HG03025 (cell line): Measurements from ENCODE around the gene ADAMTS2.
"Not testable (repeated sequence)": the region's sequence is repeated elsewhere in the genome, so short reads cannot be mapped to it uniquely, and the experiment has no call there.

Source experiments
- ATAC-seq: cut with Tn5 transposase; IDR thresholded peaks from one replicate; pipeline ENCODE4 v1.9.1; 2021; ENCODE audit warnings: mild to moderate bottlenecking, moderate library complexity; ENCODE audit not compliant: unreplicated experiment, low FRiP score

The ADAMTS2 gene

DNA sequence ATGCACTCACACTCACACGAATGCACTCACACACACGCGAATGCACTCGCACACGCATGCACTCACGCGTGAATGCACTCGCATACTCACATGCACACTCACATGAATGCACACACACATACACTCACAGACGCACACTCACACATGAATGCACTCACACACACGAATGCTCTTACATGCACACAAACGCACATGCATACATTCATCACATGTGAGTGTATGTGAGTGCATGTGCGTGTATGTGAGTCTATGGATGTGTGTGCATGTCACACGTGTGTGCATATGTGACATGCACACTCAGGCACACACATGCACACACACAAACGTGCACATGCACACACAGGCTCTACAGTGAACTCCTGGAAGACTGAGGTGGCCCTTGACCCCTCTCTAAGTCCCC, 121.7 kb downstream of the ADAMTS2 start:
- ATAC-seq: no peak

DNA sequence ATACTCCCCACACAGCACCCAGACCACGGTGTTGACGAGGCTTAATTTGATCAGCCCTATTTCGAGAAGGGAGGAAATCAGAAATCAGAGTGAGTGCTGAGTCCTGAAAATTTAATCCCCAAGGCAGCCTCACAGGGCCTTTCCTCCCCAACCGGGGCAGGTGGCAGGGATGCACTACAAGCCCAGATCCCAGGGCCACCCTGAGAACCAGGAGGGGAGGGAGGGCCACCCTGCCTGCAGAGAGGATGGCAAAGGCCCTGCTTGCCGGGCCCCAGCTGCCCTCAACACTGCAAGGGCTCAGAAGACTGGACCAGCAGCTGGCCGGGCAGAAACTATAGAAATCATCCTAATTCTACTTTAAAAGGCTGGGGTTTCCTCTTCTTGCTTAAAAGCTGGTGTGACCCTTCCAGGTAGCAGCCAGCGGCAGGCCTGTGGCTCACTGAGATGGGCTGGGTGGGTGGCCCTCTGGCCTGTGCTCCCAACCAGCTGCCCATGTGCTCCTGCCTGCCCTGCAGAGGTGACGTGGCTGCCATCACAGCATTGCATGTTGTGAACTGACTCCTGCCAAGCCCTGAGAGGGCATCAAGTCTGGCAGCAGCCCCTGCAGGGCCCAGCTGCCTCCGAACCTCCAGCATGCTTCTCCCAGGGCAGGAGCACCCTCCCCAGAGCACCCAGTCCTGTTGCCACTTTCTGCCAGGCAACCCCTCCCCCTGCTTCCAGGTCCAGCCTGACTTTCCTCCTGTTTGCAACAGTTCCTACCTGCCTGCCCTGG, 122.8 kb downstream of the ADAMTS2 start:
- ATAC-seq: no peak

DNA sequence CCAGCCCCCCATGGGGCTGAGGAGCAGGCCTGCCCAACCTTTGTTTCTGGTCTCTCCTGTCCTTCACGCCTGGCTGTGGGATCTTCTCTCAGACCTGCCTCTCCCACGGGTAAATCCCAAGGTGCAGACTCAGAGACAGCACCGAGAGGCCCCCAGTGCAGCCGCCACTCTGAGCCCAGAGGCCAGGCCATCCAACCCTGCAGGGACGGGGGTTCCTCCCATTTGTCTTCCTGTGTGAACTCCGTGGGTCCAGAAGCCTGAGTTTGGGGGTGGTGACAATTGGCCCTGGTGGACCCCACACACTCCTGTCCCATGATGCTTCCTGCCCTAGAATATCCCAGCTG, 123.4 kb downstream of the ADAMTS2 start:
- no peak for ATAC-seq

DNA sequence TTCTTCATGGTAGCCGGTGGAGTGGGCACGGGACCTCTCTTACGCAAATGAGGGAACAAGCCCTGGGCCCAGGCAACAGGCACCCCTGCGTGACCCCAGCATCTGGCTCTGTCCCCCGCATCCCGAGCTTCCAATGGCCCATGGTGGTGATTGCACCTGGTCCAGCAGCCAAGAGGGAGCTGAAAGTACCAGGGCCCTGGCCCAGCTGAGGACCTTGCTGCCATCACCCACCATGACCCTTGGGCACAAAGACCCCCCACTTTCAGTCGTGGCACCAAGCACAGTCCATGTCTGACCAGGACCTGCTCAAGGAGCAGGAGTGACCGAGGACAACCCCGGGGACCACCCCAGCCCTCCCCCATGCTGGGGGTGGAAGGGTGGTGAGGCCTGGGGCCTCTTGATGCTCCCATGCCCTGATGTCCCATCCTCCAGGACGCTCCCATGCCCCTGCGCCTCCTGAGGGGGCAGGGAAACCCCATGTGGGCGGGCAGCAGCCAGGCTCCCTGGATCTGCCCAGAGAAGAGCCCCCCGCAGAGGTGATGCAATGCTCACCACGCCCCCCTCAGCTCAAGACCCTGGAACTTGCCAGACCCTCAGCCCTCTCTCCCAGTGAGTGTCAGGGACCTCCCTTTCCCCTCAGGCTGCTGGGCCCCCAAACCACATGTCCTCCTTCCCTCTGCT, 123.9 kb downstream of the ADAMTS2 start:
- ATAC-seq: no peak

DNA sequence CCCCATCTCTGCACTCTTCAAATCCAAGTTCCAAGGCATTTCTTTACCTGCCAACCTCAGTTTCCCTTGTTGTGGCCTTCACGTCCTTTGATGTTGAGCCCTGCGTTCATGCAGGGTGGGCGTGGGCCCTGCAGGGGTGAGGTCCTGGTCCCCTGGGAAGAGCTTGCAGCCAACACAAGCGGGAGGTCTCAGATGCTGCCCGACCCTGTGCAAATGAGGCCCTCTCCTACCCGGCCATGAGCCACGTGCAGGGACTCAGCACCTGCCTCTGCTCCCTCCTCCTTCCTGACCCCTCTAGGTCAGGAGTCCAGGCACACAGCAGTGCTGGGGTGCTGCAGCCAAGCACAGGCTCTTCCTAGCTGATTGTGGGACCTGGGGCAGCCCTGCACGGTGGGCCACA, 124.5 kb downstream of the ADAMTS2 start:
- no peak for ATAC-seq

DNA sequence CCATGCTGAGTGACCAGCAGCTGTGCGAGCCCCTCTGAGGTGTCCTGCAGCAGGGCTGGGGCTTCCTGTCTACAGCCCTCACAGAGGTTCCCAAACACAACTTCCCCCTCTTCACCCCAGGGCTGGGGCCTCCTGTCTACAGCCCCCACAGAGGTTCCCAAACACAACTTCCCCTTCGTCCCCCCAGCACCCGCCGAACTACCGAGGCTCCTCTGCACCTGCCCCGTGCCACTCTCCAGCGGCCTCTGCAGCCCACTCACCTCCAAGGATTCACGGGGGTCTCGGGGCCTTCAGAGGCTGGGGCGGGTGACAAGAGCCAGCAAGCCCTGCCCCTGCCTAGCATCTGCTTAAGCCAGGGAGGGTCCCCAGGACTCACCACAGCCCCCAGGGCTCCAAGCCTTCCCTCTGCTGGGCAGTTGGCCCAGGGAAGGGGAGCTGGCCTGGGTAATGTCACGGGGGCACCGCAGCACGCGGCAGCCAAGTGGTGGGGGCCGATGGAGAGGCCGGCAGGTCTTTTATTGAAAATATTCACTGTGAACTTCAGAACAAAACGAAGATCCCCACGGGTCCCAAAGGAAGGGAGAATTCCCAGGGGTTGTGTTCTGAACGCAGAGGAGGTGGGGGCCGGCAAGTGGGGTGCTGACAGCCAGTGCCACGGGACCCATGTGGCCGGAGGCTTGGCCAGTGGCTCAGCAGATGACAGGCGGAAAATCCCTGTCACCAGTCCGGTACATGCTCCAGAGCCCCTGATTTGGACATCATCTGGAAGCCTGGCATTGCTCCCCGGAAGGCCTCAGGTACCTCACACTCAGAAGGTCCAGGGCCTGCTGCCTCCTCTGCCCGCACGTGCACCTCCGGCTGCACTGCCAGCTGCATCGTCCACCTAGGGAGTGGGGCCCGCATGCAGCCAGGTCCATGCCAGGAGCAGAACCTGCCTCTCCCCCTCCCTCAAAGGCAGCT, 125.3 kb downstream of the ADAMTS2 start:
- no peak for ATAC-seq

DNA sequence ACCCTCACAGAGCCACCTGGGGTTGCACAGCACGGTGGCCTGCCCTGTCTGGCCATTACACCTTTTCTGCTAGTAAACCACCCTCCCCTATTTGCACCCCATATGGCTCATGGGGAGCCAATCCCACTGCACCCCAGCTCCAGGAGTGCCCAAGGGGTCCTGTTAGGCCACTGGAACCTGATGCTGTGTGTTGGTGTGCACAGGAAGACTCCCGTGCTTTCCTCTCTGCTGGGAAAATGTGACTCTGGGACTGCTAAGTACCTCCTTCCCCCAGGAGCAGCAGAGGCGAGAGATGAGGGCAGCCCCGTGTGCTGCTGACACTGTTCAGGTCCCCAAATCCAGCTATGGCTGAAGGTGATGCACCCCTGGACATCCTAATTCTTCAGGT, 126.3 kb downstream of the ADAMTS2 start:
- ATAC-seq: no peak

DNA sequence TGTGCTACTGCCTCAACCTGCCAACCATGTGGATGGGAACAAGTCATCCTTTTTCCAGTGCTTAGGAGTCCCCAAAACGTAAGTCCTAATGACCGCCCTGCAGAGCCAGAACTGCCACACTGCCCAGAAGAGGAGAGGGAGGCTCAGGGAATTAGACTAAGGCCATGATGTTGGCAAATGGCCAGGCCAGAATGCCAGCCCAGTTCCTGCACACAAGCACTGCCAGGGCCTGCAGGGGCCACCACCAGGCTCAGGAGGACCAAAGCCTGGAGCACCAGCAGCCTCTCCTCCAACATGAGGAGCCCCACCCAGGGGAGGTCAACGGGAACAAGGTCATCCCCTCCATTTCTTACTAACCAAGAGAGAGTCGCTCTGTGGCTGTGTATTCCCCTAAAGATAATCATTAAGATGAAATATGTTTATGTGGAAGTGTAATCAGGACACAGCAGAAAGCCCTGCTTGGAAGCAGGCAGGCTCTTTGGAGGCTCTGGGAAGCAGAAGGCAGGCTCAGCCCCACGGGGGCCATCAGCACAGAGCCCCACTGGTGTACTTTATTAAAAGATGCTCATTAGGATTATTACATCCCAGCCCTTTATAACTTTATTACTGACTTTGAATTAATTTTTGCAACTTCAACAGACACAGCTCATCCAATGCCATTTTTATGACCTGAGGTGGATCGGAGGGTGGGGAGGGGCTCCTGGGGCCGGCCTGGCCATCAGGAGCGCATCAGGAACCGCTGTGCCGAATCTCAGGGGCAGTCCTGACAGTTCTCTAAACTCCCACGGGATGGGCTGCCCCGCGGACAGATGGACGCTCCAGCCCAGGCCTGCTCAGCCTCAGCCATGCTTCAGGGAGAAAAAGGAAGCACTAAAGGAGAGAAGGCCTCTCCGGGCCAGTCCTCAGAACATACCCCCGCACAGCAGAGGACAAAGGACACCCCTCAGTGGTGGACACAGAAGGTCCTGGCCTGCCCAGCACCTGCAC, 127.0 kb downstream of the ADAMTS2 start:
- ATAC-seq: no peak

DNA sequence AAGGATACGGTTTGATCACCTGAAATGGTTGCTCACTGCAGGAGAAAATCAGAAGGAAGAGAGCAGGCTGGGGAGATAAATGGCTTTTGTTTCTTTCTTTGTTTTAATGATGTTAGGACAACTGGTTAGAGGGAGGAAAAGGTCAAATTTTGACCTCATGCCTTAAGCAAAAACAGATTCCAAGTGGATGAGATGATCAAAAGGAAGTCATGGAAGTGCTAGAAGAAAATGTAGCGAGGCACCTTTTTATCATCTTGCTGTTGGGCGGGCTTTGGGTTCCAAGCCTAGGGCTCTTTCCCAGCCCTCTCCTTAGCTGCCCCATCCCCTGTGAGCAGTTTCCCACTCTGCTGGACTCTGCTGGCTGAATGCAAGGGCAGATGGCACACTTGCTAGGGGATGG, 127.9 kb downstream of the ADAMTS2 start:
- ATAC-seq: no peak

DNA sequence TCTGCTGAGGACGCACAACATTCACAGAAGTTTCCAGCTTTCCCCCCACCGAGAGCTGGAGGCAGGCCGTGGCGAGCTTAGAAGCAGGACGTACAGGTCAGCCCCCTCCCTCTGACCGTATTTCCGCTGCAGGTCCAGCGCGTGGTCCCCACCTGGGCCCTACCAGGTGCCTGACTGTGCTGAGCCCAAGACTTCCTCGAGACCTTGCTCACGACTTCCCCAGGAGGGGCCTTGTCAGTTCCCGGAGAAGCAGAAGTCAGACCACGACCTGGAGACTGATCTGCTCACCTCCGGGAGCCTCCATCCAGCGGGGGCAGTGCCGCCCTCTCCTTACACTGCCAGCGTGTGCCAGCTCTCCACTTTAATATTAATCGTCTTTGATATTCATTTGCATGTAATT, 128.9 kb downstream of the ADAMTS2 start:
- not testable (repeated sequence) for ATAC-seq

DNA sequence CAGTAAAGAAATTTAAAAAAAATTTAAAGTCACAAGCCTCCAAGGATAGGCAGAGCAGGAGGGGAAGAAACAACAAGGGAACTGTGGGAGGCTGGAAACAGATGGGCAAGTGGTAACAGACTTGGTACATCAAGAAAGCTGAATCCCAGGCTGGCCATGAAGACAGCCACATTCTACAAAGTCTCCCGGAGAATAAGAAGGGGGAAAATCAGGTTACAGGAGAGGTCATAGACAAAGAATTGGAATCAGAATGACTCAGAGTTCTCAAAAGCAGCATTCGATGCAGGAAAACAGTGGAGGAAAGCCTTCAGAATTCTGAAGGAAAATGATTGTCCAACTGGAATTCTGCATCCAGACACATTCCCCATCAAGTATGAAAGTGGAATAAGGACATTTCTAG, 129.7 kb downstream of the ADAMTS2 start:
- ATAC-seq: no peak

DNA sequence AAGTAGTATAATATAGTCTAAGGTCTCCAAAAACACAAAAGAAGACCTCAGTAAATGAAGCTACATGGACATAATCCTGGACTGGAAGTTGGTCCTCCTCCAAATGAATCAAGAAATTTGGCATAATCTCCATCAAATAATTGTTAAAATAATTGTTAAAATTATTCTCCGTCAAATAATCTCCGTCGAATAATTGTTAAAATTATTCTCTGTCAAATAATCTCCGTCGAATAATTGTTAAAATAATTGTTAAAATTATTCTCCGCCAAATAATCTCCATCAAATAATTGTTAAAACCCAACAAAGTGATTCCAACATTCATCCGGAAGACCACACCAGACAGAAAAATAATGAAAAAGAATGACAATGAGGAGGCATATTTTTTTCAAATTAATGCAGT, 130.6 kb downstream of the ADAMTS2 start:
- no peak for ATAC-seq

DNA sequence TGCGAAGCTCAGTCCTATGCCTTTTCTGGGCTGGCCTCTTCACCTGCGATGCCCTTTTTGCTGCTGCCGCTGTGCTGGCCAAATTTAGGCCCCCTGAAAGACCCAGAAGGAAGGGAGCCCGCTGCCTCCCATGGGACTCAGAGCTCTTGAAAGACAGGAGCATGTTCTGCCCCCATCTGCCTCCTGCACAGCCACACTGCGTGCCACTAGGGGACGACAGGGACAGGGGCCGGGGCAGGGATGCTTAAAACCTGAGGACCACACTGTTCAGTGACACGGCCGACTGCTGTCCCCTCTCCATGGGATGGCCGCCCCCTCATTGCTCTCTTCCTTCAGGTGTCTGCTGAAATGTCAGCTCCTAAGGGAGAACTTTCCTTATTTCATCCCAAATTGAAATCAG, 132.4 kb downstream of the ADAMTS2 start:
- no peak for ATAC-seq

DNA sequence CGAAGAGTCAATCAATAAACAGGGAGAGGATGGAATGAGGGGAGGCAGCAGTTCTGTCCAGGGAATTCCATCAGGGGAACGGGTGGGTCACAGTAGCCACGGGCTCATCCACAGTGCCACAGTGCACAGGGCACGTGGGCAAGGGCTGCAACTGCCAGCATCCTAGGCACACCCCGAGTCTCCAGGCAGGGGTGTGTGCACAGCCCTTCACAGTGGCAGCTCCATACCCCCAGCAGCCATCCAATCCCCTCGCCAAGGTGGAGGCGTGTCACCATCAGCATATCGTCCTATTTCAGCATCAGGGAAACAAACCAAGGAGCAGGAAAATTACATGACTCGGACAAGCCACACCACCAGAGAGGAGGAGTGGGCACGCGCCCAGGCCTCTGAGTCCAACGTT, 133.6 kb downstream of the ADAMTS2 start:
- no peak for ATAC-seq

DNA sequence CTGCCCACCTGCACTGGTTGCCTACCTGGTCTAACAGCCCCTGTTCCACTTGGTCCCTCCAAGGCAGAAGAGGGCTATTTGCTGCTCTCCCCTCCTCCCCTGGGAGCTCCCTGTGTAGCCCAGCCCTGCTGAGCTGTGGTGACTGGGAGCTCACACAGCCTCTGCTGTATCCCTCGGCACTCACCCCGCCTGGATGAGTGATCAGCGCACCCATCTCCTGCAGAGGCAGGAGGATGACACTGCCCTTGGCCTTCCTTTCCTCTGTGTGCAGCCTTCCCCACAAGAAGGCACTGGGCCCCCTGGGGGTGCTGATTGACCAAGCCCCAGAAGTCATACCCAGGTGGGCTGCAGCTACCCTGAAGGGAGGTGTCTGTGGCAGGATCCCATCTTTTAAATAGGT, 134.2 kb downstream of the ADAMTS2 start:
- ATAC-seq: no peak

DNA sequence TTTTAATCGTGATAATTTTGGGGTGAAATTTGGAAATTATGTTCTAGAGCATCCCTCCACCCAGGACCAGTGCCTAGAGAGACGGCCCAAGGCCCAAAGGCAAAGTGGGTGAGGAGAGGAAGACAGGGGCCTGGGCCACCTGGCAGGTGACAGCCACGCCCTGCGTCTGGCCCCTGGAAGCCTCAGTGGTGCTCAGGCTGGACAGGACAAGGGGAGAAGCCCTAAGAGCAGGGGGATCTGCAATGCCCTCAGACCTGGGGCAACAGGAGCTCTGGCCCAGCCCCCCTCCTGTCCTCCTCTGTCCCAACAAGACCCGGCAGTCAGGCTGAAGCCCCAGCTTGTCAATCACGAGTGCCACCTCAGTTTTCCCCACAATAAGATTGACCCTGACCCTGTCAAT, 134.8 kb downstream of the ADAMTS2 start:
- ATAC-seq: no peak

DNA sequence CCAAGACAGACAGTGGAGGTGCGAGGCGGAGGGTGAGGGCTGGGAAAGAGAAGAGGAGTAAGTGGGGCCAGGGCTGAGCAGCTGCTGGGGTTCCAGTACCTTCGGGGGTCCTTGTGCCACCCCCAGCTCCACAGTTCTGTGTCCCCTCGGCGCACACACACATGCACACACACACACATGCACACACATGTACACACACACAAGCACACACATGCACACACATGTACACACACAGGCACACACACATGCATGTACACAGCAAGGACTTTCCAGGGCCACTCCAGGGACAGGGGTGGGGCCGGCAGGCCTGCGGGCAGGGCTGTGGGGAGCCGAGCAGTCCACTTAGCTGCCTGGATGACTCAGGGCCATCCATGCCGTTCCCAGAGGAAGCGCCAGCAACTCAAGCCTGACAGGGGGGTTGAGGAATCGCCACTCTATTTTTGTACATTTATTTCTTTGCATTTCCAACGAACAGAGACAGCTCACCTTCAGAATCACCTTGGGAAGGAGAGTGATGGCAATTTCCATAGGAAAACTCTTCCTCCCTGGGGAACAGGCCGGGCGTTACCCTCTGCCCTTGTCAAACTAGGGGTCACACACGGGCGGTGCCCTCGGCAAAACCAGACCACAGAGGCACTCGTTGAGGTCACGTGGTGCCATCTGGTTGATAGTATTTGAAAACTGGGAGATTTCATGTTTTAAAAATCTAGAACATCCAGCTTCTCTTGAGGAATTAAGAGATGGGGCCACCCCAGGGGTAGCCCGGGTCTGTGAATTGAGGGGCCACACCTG, 135.7 kb downstream of the ADAMTS2 start:
- no peak for ATAC-seq

DNA sequence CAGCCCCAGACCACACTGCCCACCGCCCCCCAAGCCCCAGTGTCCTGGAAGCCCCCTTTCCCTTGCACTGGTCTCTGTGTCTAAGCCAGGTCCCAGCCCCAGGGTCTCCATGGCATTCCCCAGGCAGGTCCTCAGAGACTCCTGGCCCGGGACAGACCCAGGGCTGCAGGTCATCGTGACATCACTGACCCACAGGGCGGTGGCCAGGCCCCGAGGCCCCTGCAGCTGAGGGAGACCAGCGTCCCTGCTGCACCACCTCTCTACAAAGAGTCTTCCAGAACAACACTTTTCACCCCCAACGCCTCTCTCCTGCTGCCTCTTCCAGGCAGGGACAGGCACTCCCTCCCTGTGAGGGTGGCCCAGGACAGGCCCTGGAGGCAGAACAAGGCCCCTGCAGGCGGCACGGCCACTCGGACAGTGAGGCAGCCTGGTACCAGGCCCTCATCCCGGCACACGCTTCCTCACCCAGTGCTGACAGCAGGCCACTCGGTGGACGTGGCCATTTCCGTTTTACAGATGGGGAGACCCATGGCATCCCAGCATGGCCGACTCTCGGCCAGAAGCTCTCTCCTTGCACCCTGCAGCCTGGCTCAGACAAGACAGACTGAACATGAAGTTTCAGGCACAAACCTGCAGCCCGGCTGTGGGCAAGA, 136.4 kb downstream of the ADAMTS2 start:
- ATAC-seq: no peak
